HG02678 (cell line): Measurements from ENCODE around the gene ST6GALNAC3.

Source experiments
- ATAC-seq: cut with Tn5 transposase; IDR thresholded peaks from one replicate; pipeline ENCODE4 v1.9.1; 2021; ENCODE audit warnings: mild to moderate bottlenecking, moderate library complexity; ENCODE audit not compliant: unreplicated experiment

The ST6GALNAC3 gene

DNA sequence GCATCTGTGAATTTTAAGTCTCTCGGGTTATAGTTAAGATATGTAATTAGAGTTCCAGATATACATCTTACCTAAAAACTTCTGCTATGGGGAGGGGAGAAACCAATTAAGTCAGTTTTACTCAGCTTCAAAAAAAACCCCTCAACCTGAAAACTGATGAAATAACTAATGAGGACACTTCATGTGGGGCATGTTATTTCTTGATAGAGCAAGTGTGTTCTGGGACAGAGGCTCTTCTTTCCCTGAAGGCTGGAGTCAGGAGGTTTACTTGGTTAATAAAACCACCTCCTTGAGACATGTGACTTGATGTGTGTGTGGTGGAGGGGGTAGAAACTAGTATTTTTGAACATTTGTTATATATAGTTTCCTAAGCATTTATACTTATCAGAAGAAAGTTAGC lies 479.7 kb downstream of the ST6GALNAC3 start:
- ATAC-seq: no peak

DNA sequence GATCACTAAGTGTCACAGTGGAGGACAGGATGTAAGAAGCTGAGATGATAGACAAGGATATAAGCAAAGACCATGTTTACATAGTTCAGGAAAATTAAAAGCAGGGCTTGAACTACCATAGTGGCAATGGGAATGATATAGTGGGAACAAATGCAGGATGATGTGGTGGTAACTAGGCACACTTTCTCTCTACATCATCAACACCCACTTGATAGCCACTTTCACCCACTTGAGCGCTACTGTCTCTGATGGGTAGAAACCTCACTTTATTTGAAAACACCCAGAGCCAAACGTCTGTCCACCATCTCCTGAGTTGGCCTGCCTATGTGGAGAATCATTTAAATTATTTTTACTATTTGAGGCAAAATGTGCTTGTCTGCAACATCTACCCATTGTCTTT lies 487.7 kb downstream of the ST6GALNAC3 start:
- ATAC-seq: no peak

DNA sequence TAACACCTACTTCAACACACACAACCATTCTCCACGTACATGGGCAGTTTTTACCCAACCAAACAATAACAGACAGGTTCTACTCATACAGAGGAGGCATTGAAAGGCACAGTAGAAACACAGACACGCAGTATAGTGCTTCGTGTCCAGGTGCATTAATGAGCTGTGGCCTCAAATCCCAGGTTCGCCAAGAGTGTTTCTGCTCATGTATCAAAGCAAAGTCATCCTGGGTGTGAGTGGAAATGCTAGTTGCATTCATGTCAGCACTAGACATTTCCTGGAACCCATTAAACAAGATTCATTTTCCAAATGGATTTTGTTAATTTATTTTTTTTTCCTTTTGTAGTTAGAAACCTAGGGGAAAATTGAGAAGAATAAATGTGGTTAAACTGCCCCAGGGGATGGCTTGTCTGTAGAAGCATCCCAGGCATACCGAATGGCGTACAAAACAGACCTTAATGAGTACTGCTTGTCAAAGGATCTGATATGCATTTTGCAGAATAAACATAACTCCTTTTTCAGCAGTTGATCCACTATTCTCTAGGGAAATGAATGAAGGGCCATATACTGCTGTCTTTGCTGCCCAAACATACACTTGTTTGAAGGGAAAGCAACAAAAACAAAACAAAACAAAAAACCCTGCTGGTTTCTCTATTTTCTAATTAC lies 494.2 kb downstream of the ST6GALNAC3 start:
- no peak for ATAC-seq

DNA sequence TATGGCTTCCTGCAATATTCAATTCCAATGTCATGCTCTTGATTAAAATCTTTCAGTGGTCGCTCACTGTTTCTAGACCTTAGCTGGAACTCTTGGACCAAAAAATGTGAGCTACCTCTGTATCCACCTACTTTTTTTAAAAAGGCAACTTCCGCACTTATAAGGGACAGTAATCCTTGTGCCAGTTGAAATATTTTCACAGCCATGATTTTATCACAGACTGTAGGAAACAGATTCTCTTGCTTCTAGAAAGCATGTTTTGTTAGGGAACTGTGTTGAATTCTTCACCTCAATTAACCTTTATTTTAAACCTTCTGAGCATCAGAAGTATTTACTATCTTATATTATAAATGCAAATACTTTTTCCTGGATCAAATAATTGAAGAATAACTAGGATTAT lies 496.7 kb downstream of the ST6GALNAC3 start:
- no peak for ATAC-seq

DNA sequence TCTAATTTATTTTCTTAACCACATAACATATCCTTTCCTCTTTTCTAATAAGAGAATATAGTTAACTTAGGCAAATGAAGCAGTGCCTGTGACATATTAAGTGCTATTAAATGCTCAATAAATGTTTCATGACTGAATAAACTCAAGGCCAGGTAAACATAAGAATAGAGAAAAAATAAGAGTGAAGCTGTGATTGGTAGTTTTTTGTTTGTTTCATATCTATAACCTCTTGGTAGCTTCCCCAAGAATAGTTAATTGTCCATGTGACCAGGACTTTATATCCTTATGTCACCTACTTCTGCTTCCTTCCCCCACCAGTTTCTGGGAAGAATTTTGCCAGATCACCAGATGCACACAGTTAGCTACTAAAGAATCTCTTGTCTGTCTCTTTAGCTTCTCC lies 497.7 kb downstream of the ST6GALNAC3 start:
- ATAC-seq: no peak

DNA sequence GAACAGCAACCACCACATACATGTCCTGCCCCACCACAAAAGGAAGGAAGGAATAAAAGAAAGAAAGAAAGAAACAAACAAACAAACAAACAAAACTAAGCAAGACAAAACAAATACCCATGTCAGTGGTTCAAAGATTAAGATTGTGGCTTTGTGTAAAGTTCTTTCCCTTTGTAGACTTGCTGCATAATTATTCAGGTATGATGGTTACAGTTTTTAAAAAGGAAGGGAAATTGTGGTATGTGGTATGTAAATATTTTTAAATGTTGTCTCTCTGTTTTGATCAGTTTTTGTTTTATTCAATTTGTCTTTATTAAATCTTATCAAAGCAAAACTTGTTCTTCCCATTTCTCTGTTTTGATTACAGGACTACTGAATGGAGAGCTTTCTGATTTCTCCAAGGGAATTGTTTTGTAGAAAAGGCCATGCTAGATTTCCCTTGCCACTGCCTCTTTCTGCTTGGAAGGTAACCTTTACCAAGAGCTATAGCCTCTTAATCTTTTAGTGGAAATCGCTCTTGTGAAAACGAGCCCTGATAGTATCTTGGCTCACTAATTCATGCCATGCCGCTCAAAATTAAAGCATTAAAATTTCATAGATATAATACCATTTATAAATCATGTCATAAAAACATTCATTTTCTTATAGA lies 502.5 kb downstream of the ST6GALNAC3 start:
- ATAC-seq: no peak

DNA sequence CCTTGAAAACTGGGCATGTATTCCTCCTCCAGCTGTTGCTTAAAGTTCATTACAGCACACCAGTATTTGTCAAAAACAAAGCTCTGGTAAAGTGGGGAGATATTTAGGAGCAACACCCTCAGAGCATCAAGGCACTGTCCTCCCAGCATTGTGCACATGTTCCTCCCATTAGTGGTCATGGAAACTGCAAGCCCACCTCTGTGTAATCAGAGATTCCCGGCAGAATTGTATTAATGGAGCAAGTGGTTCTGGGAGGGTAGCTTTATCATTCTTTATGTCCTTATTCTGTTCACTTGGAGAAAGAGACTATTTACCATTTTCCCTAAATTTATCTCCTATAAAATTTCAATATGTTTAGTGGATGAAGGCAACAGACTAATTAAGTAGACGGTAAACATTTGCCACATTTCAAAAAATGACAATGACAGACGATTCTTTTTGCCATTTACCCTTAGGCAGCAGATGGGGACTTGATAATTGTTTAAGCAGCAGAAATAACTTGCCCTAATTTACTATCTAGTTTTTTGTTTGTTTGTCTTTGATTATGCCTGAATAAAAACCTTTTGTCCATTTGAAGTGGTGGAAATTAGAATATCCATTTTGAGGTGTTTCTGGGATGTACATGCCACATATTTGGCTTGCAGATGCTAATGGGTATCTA lies 503.1 kb downstream of the ST6GALNAC3 start:
- ATAC-seq: no peak

DNA sequence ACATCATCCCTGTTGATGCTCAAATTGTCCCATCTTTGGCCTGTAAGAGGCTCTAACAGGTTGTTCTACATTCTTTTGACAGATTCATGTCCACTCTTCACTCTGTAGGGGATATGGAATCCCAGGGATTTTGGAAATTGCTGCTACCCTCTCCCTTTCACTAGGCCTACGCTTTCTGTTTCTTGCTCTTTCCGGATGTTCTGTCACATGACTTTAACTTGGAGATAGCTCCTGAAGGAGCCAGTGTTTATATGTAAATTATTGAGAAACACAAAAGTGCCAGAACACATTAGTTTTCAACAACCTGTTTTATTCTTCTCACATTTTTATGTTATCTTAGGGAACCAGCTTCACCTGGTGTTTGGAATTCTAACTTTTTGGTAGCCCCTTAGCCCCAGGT lies 505.7 kb downstream of the ST6GALNAC3 start:
- ATAC-seq: no peak

DNA sequence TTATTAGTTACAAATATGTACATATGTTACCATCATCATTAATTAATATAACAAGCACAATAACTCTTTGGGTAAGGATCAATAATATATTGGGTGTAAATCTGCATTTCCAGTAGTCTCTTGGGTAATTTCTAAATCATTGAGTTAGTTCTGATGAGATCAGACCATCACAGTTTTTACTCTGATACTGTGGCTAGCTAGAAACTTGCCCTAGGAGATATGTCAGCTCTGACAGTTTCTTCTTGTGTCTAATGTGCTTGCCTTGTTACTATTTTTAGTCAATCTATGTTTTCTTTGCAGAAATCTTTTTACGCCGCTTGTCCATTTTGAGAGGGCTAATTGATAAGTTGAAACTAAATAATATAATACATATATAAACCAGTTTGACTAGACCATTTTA lies 507.2 kb downstream of the ST6GALNAC3 start:
- no peak for ATAC-seq

DNA sequence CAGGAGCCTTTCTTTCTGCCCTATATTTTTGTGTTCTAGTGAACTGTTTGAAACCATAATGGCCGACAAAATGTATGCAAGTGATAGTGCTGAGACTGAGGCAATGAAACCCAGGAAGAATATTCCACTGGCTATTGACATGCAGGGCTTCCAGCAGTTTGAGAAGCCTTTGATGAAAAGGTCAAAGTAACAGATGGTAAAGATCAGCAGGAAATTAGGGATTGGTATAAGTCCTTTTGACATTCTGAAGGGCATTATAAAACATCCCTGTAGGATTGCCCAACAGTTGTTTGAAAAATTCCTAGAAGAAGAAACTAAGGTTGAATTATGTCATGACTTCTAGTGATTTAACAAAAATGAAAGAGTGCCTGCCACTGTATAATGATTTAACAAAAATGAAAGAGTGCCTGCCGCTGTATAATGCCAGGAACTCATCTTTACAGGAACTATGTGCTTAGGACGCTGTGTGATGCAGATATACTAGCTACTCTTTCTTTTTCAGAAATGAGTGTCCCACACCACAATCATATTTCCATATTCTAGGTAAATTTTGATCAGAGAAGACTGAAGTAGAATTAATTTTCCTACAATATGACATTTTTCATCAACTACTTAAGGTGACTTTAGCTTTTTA lies 508.8 kb downstream of the ST6GALNAC3 start:
- no peak for ATAC-seq

DNA sequence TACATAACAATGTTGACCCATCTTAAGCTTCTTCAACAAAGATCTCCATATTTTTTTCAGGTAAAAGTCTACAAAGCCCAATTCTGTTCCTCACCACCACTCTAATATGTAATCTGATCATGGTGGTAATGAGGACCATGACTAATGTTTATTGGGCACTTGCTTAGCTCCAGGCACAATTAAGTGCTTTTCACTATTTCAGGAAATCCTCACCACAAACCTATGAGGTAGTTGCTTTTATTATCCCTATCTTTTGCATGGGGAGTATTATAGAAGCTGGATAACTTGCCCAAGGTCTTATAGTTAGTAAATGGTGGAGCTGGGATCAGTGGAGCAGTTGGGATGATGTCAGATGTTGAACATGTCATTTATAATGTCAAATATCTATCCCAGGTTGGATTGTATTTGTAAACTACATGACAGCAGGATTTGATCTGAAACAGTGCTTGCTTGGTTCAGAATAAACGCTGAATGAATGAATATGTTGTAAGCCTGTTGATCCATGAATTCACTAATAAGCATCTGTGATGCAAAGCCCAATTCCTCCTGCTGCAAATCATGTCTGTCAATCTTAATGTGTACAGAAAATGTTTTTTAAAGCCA lies 509.4 kb downstream of the ST6GALNAC3 start:
- ATAC-seq: no peak

DNA sequence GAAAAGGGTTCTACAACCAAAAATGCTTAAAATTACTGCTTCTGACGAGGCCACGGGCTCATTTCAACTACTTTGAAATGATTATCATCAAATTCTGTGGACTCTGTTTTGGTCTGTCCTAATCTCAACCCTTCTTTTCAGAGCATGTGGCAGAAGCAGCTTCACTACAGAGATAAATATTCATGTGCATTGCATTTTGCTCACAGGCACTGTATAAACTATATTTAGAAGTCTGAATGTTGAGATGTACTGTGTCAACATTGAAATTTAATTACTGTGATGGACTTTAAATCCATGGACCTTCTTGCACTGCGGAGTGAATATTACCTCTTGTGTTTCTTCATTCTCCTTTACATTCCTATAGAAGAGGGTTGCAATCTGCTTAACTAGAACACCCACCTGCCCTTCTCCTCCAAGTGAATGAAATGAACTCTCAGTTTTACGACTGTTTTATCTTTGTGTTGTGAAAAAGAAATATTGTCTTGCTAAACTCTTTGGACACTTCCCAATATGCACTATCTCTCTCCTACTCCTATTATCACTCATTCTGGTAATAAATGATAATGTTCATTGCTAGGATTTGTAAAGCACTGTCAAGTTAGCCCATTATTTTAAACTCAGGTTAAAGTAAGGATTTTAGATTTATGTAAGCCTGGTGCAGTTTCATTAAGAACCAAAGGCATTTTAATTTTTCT lies 511.6 kb downstream of the ST6GALNAC3 start:
- no peak for ATAC-seq

DNA sequence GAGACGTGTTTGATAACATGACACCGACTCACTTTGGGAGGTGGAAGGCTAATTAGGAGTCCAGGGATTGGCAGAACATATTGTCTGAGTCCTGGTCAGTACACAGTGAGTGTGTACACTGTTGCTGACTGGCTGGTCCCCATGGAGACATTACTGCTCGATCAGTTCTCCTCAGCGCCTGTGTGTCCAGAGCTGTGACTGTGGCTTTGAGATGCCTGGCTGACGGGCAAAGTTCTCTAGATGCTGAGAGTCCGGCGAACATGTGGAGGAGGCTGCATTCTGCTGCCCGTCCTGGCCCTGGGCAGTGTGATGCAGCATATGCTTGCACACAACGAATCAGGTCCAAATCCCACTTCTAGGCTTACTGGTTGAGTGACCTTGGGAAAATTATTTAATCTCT lies 512.7 kb downstream of the ST6GALNAC3 start:
- ATAC-seq: no peak

DNA sequence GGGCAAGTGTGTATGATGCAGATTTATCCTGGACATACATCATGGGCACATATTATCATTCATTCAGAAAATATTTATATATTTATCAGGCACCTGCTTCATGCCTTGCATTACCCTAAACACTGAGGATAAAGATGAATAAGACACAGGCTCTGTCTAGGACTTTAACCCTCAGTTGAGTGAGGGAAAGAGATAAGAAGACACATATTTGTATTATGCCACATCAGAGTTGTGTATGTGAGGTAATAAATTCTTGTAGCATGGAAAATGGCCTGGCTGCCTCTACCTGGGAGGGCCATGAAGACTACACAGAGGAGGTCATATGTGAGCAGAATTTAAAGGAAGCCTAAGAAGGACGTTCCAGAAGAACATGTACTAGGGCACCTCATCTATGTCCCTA lies 516.9 kb downstream of the ST6GALNAC3 start:
- no peak for ATAC-seq

DNA sequence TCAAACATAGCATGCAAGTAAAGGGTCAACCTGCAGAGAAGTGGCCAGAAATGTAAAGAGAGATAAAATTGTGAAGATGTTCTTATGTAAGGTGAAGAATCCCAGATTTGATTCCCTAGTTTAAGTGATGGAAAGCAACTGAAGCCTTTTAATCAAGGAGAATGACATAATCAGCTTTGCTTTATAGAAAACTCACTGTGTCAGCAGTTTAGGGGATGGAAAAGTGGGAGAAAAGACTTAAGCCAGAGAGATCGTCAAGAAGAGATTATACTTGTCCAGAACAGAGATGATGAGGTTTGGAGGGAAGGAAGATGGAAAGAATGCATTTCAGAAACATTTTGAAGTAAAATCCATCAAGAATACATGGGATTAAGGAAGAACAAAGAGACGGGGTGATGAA lies 517.4 kb downstream of the ST6GALNAC3 start:
- ATAC-seq: no peak

DNA sequence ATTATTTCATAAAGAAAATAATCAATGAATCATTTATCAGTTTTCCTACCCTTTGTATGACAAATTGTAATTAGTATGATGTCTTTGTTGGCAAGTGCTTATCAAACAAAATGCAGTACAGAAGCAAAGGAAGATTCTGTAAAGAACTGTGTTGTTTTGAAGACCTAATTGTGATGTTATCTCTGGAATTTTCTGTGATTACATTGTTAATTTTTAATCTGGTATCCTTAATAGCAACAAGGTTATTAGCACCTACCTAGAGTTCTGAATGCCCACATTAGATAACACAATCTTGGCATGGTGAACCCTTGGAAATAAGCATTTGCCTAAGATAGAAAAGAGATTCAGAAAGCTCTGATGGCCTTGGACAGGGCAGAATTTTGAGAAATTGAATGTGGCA lies 518.6 kb downstream of the ST6GALNAC3 start:
- ATAC-seq: no peak

DNA sequence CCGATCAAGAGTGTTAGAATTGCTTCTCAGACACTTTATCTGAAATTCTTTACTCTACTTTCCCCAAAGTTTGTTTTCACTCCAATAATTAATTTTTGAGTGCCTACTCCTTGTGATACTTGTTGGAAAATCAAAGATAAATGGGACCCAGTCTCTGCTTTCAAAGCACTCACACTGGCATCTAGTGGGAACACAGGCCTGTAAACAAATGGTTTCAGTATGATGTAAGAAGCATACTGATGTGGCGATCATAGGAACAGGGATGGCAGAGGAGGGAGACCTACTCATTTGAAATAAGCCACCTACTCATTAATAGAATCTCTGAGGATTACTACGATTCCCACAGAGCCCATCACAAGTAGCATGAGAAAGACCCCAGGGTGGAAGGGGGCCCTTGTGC lies 519.1 kb downstream of the ST6GALNAC3 start:
- ATAC-seq: no peak

DNA sequence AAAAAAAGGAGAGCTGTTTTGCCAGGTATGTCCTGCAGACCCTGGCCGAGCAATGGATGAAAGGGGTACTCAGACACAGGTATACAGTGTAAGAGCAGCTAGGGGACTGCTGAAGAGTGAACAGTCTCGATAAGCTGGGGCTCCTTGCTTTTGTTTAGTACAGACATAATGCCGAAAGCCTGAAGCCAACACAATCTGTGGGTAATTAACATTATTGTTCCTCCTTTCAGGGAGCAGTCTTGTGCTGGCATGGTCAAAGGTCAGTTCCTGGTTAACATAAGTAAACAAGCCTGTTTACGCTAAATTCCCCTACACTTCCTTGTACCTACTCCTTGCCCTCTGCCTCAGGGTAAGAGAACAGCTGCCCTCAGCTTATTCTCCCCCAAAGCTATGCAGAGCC lies 520.5 kb downstream of the ST6GALNAC3 start:
- no peak for ATAC-seq

DNA sequence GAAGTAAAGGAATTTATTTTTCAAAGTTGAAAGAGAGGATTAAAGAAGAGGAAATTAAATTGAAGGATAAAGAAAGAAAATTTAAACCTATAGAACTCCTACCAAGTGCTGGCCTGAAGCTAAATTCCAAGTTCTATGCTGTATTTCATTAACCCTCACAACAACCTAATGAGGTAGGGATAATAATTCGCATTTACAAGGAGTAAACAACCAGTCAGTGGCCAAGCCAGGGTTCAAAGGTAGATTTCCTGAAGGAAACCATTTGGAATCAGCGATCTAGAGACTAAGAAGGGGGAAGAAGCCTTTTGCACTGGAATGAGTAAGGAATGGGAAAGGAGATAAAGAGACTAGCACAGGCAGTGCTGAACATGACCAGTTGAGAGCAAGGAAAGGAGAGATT lies 526.9 kb downstream of the ST6GALNAC3 start:
- ATAC-seq: no peak

DNA sequence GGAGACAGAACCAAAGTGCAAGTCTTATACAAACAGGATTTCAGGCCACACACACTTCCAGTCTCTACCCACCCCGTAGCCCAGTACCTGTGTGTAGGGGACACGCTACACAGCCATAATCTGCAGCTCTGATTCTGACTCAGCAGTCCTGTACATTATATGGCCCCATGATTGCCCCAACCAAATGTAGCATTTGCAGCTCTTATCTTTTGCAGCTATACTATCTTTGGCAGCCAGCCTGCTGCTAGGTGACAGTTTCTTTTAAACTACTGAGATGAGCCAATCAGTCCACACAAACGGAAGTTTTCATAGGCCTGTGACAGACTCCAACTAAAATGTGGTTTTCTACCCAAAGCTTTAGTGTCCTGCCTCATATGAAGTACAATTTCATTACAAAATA lies 533.2 kb downstream of the ST6GALNAC3 start:
- ATAC-seq: no peak
